Activated effector memory CD4-positive, alpha-beta T cell treated with Interleukin-2 at 50 U/mL for 16 hours (primary cell): ENCODE data around the gene FBXL14.
A peak's percentile ranks its signal among the peaks of the same experiment; 100 is the strongest.

Source experiments
- DNase-seq: peaks from one replicate; pipeline ENCODE4 v3.0.0-alpha.2; 2020

Gene FBXL14

DNA sequence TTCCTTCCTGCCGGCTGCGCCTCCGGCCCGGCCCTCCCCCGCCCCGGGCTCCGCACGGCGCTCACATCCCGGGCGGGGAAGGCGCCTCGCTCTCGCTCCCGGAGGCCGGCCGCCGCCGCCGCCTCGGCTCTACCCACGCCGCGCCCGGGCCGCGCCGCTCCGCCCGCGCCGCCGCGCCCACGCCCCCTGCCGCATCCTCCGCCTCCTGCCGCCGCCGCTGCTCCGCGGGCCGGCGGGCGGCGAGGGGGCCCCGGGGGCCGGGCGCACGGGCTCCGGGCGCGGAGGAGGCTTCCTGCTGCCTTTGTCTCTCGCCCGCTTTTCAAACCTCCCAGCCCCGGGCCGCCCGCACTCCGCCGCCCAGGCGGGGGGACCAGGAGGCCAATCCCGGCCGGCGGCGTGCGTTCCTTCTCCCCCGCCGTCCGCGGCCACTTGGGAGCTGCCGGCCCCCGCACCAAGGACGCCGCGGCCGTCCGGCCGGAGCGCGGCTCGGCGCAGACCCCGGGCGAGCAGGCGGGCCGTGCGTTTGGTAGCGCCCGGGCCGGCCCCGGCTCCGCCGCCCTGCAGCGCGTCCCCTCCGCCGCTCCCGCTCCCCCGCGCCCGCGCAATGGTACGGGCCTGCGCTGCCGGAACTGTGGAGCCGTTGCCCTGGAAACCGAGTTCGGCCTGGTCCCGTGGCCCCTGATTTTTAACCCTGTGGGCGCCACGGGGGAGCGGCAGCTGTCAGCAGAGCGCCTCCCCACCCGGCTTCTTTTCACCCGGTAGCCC, at the start of gene FBXL14:
Gene FBXL14, minus strand, starts transcription at position 321 of the 765 bp plus-strand sequence. CDS start 515 bp downstream, outside the sequence.
- peak; percentile 86 for DNase-seq

DNA sequence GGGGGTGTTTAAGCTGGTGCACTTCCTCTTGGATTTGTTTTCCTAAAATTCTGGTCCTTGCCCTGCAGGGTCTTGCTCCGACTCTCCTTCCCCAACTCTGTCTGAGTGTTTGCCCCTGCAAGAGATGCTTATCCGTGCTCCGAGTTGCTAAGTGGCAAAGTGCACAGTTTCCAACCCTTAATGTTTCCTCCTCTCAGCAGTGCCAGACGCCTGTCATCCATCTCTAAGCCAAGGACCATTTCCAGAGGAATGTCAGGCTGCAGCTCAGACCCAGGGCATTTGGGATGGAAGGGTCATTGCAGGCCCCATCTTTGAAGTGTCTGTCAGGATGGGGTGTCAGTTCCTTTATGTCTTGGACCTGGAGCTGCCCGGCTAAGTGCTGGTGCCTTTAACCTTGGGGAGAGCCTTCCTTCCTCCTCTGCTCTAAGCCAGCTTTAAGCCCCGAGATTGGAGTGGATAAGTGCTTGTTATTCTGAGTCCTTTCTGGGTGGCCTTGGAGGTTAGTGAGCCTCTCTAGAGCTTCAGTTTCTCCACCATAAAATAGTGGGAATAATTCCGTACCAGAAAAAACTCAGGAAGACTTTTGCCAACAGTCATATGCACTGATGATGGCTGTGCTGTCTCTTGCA, 49.6 kb upstream of the FBXL14 start:
- no peak for DNase-seq

DNA sequence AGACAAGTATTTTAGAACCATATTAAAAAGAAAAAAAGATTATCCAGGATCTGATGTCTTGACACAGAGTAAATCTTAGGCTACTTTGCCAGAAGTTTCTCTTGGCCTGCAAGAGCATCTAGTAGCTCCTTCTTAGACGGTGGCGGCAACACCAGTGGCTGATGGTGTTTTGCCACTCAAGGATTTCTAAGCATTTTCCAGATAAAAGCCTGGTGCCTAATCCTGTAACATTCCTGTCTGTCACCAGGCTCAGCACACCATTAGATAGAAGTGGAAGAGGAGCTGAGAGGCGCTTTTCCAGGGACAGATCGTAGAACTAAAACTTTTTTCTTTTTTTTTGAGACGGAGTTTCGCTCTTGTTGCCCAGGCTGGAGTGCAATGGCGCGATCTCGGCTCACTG, 48.7 kb upstream of the FBXL14 start:
- DNase-seq, result no peak

DNA sequence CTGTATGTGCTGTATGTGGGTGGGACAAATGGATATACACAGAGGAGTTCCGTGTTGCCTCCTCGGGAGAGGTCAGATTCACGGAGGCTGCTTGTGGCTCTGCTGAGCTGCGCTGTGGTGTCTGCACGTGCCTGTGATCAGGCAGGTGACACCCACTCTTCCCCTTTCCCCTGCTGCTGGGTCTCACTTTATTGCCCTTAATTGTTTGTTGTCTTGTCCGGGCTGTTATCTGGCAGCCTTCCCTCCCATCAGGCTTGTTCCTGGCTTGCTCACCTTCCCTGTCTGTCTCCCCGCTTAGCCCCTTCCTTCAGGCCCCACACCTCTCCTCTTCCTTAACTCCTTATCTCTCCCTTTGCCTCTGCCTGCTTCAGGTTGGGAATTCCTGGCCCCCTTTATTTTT, 48.1 kb upstream of the FBXL14 start:
- no peak for DNase-seq

GRCh38 chr12:1640328-1641234, 46.2 kb upstream of the FBXL14 start:
- no peak for DNase-seq

DNA sequence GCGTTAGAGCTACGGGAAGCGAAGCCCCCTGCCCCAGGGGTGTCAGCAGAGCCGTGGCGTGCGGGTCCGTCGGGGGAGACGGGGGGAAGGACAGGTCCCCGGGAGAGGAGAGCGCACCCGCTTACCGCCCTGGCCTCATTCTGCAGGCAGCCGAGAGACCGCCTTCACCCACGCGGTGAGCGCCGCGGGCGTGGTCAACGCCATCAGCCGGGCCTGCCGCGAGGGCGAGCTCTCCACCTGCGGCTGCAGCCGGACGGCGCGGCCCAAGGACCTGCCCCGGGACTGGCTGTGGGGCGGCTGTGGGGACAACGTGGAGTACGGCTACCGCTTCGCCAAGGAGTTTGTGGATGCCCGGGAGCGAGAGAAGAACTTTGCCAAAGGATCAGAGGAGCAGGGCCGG, 45.2 kb upstream of the FBXL14 start:
- no peak for DNase-seq

DNA sequence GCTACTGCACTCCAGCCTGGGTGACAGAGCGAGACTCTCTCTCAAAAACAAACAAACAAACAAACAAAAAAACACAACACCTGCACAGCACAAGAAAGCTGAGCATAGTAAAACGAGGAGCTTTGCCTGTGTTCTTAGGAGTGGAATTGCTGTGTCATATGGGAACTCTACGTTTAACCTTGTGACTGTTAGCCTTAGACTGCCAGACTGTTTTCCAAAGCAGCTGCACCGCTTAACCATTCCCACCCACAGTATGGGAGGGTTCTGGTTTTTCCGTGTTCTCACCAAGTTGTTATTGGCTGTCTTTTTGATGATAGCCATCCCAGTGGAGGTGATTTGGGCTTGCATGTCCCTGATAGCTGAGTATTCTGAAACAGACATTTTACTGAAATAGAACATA, 43.8 kb upstream of the FBXL14 start:
- no peak for DNase-seq

- DNase-seq, result no peak
Measured at GRCh38 chr12:1635301-1636095, 41.1 kb upstream of the FBXL14 start.

DNA sequence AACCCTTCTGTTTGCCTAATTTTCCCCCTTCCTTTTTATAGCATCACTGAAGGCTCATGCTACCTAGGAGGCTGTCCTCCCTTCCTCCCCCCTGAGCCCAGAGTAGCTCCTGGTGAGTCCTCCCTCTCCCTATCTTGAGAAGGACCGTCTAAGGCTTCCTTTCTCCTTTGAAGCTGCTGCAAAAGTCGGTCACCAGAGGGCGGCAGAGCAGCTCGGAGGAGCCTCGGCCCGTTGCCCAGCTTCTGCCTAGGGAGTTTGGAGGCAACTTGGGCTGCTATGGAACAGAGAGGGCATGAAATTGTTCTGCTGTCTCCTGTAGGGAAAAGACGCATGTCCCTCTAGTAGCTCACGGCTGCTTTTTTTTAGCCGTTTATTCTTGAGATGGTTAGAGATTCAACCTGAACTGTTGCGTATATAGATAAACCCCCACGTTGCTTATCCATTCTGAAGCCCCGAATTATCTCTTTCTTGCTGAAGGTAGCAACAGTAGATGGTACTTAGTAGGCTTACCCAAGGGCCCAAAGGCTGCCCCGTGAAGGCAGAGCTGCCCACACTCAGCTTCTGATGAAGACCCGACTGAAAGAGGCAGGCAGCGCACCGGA, 40.3 kb upstream of the FBXL14 start:
- DNase-seq, result peak; percentile 15

DNA sequence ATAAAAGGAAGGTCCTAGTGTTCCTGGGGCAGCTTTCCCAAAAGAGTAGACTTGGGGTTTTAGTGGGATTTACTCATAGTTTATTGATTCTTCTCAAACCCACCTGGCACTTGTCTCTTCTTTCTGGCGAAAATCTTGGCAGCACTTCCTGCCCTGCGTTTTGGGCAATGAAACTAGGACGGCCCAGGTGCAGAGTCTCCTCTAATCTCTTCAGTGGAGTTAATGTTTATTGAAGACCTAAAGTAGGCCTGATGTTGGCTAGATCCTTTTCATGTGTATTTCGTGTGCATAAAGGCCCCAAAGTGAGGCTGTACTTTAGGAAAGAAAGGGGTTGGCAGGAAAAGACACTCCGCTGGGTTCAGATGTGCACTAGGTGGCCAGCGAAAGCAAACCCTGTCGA, 39.8 kb upstream of the FBXL14 start:
- DNase-seq, result no peak

DNA sequence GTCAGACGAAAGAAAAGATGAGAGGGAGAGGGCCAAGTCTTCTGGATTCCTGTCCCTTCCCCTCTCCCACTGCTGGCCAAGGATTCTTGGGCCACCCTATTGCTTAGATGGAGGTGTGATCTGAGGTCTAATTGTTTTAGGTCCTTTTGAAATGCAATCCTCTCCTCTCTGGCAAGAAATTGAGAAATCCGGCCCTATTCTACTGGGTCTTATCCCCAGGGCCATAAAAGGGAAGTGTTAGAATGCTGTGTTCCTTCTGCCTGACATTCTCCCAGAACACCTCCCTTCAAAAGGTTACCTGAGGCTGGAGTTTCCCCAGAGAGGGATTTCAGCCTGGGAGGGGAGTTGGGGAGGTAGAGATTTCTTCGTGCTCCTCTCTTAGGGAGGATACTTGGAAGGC, 39.1 kb upstream of the FBXL14 start:
- no peak for DNase-seq

DNA sequence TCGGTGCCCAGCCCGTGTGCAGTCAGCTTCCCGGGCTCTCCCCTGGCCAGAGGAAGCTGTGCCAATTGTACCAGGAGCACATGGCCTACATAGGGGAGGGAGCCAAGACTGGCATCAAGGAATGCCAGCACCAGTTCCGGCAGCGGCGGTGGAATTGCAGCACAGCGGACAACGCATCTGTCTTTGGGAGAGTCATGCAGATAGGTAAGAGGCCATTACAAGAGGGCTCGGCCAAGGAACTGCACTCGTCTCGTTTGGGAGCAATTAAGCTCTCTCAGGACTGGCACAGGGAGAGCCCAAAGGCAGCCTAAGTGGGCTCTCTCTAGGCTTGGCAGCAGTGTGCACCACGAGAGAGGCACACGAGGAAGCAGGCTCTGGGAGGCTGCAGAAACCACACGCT, 38.3 kb upstream of the FBXL14 start:
- DNase-seq, result no peak

DNA sequence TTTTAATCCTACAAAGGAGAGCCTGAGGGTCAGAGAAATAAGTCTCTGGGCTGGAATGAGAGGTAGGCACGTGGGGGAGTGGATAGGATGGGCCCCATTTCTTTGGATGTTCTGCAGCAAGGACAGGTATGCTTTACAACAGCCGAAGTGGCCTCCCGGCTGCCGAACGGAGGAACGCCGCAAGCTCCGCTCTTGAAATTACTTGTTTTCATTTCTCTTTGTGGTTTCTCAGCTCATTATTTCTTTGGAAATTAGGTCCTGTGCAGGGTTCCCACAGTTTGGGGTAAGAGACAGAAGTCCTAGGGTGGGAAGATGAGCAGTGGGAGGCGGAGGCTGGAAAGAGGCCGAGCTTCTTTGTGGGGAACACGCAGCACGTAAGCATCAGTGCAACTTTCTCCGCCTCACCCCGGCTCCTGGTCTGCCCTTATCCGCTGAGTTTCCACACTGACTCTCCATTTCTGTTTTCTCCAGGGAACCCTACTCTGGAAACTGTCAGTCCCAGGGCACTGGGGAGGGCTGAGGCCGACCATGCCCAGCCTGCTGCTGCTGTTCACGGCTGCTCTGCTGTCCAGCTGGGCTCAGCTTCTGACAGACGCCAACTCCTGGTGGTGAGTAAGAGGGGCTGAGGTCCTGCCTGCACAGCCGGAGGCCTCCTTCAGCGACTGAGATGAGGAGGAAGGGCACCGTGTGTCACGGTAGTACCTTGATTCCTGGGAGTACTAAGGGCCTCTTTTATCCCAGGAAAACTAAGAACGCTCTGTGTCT, 36.6 kb upstream of the FBXL14 start:
- no peak for DNase-seq

DNA sequence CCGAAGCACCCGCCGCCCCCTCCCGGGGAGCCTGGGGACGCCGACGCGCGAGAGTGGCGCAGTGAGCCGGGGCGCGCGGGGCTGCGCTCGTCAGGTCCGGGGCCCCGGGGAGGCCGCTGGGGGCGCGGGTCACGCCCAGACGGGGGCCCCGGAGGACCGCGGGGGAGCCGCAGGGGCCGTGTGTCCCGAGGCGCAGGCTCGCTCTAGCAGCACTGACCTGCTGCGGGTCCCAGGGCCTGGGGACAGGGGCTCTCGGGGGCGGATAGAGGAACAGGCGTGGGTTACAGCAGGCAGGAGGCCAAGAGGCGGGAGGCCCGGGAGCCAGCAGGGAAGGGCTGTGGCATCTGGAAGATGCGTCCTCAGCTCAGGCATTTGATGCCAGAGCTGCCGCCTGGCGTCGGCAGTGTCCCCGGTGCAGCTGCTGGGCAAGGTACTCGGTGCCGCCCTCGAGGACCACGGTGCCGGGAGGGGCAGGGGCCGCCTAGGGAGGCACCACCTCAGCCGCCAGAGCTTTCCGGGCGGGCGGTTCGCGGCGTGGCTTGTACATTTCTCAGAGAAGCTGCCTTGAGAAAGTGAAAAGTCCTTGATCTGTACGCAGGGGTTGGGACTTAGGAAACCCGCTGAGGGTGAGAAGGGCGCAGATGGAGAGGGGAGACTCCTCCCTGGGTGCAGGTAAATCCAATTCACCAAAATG, 35.9 kb upstream of the FBXL14 start:
- peak; percentile 9 for DNase-seq

DNA sequence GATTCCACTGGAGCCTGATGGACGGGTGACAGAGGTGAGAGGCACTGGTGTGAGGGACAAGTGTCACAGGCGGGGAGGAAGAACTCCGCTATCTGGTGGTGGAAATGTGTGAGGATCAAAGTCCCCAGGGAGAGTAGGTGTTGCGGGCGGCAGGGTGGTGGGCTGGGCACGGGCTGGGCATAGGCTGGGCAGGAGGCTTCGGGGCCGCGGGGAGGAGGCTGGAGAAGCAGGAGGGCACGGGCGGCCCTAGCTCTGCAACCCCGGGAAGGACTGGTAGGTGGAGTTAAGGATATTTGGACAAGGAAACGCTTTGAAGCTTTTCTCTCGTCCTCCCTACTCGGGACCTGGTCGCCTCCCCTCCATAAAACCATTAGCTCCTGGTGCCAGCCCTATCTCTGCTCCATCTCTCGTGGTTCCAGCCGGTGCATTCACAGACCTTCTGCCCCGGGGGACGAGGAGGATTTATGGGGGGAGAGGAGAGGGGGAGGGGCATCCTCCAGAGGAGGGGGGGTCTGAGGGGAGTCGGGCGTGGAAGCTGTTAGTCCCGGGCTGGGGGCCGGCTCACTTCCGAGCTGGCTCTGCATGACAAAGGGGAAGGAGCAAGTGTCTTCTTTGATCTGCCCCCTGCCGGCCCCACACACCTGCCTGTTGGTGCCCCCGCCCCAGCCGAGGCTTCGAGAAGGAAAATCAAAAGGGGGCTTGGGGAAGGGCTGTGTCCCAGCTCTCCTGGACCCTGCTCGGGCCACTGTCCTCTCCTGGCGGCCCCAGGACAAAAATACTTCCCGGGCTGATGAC, 35.2 kb upstream of the FBXL14 start:
- no peak for DNase-seq

- no peak for DNase-seq
Measured at GRCh38 chr12:1628666-1629337, 34.4 kb upstream of the FBXL14 start, which contains the start of gene WNT5B. Gene WNT5B (plus strand): TSS chr12:1629231. CDS start chr12:1631355, 2,124 bp downstream.

- DNase-seq, result no peak
Measured at GRCh38 chr12:1622406-1622805, 28.0 kb upstream of the FBXL14 start.

DNA sequence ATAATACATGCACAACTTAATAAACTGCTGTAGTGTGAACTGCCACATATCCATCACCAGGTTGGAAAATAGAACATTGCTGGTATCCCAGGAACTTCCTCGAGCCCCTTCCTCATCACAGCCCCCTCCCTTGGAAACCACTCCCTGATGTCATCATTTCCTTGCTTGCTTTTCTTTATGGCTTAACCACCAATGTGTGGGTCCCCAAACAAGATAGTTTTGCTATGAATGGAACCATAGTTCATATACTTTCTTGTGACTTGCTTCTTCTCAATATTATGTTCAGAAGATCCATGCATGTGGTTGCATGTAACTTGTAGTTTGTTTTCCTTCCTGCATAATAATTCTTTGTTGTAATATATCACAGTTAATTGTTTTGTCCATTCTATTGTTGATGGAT, 25.7 kb upstream of the FBXL14 start:
- no peak for DNase-seq

DNA sequence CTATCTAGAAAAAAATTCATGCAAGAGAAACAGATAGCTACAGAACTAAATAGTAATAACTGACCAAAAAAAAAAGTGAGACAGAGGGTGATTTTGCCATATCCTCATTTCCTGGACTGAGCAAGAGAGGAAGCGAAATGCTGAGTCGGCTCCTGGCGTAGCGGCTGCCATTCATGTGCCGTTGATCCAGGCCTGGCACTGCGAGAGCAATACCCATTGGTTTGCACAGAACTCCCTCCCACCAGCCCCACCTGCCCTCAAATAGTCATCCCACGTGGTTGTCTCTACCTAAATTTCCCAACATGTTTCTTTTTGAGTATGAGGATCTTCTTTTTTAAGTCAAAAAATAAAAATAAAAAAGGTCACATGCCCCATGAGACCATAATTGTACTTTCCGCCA, 25.2 kb upstream of the FBXL14 start:
- DNase-seq, result no peak
